CD4-positive, alpha-beta T cell treated with Interferon alpha-2 for 1 hour (primary cell): Measurements from ENCODE around the gene ARHGEF19.
"Not testable (repeated sequence)": the region's sequence is repeated elsewhere in the genome, so short reads cannot be mapped to it uniquely, and the experiment has no call there.

Experiments used
- DNase-seq, 2 donors: peaks; one replicate each; pipeline ENCODE4 v3.0.0-alpha.2; 2020 to 2022

The ARHGEF19 gene

DNA sequence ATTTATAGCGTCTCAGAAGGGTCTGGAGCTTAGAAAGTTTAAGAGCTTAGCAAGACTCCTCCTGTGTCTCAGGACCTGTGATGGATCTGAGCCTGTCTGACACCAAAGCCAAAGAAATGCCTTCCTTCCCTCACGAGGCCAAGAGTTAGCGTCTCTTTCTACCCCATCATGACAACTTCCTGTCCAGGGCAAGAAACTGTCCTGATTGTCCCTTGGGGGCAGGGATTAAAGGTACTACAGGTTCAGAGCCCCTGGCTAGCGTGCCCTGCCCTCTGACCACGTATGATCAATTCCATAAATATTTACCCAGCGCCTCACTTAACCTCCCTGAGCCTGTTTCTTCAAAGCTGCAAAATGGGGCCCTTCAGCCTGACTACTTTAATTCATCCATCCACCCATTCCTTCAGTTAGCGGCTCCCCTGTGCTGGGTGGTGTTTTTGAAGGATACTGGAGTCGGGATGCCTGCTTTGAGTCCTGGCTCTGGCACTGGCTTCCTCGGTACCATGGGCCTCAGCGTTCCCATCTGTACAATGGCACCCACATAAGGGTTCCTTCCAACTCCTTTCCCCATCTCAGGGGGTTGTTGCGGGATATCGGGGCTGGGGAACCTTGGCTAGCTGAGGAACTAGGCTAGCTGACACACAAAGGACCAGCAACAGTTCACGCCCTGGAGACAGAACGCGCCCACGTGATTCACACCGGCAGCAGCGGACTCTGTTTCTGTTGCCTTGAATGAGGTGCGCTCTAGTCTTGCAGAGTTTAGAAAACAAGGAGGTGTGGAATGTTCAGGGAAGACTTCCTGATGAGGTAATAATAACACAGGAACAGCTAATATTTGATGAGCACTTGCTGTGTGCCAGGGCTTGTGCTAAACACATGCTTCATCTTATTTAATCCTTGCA is 33.6 kb downstream of the ARHGEF19 start:
- DNase-seq = no peak

DNA sequence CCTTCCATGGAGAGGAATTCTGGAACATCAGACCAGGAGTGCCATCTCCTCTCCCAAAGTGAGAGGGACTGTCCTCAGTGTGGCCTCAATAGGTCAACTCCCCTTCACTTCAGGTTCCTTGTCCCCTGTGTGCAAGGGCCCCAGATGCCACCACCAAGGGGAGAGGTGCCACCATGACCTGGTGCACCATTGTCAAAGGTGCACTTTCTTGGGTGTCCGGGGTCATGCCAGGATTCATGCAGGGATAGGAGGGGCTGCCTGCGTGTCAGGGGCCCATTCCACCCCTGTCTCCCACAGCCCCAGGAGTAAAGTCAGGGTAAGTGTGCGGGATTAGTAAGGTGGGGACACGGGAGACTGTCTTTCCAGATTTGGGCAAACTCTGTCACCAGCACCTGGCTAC is 35.1 kb downstream of the ARHGEF19 start:
- no peak for DNase-seq

DNA sequence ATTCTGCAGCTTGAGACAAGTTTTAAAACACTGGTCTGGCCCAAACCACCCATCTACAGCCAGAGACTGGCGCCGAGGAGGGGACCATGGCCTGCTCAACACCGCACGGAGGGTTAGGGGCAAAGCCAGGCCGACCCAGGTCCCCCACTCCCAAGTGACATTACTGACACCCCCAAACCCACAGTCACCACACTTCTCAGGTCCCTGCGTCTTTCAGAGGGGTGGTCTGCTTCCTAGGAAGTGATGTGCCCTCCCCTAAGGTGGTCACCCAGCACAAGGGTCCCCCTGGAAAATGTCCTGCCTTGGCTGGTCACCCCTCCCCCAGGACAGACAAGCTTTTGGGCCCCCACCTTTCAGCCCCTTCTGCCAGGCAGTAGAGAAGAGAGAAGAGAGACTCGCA is 35.8 kb downstream of the ARHGEF19 start:
- no peak for DNase-seq

DNA sequence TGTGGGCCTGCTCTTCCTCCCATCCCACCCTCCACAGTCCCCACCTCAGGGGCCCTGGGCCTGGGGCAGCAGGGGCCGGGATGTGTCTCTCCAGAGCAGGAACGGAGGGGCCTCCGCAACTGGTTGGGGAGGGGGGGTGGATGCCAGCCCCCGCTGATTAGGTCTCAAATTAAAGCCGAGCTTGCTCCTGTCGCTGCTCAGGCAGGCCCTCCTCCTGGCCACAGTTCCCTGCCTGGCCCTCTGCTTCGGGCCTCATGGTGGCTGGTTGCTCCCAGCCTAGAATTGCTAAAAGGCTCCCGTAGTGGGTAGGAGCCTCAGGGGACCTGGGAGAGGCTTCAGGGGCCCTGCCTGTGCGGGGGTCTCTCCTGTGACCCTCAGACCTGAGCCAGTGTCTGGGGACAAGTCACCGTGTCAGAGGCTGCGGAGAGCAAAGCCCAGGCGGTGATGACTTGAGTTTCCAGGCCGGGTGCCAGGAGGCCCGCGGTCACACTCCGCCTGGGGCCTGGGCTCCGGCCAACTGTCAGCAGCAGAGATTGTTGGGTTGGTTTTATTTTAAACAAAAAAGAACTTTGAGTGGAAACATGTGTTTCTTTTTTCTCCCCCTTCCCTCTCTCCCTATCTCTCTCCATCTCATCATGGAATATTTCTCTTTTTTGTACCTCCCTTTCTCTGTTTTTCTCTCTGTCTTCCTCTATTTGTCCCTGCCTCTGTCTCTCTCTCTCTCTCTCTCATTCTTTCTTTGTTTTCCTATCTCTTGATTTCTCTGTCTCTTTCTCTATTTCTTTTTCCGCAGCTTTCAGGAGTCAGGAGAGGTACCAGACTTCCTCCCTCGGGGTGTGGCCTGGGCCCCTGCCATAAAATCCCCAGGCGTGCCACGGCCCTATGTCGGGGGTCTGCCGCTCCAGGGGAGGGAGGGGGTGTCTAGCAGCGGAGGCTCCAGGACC is 36.6 kb downstream of the ARHGEF19 start:
- no peak for DNase-seq

DNA sequence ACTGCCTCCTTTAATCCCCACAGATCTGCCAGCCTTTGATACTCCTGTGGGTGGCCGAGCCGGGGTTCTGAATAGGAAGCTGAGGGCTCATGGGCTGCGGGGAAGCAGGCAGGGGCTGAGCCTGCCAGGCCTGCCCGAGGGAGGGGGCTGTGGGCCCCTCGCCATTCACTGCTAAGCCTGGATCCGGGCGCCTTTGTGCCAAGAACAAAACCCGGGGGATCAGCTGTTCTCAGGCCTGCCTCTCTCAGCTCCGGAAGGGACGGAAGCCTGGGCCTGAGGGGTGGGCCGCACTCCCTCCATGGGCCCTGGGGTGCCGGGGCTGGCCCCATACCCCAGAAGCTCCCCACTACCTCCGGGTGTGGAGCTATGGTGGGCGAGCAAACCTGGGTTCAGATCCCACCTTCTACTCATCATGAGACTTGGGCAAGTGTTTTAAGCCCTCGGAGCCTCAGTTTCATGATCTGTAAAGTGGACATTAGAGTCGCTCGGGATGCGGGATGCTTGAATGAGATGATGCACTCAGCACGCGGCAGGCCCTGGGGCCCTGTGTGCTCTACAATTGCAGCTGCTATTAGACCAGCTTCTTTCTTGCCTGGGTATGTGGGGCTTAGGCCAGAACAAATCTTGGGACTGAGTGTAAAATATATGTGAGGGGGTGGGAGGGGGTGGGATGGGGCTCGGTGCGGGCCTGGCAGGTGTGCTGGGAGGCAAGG is 37.4 kb downstream of the ARHGEF19 start:
- DNase-seq = no peak

DNA sequence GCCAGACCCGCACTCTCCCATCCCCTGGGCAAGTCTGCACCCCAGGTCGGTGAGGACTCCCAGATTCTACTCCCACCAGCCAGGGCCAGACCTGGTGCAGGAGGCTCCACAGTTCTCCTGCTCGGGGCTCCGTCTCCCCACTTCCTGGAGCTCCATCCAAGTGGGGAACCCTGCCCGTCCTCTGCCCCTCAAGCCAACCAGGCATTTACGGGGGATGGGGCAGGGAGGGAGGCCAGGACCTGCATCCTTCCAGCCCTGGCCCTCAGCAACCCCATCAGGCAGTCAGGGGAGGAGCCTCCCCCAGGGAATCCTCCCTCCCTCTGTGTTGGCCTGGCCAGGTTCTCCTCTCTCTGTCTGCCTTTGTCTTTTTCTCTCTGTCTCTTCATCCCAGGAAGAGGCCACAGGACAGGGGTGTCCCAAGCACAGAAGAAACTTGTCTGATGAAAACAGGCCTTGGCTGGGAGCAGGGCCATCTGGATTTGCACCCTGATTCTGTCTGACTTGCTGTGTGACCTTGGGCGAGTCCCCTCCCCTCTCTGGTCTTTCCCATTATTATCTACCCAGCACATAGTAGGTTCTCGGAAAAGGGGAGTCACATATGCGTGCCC is 38.1 kb downstream of the ARHGEF19 start:
- no peak for DNase-seq

DNA sequence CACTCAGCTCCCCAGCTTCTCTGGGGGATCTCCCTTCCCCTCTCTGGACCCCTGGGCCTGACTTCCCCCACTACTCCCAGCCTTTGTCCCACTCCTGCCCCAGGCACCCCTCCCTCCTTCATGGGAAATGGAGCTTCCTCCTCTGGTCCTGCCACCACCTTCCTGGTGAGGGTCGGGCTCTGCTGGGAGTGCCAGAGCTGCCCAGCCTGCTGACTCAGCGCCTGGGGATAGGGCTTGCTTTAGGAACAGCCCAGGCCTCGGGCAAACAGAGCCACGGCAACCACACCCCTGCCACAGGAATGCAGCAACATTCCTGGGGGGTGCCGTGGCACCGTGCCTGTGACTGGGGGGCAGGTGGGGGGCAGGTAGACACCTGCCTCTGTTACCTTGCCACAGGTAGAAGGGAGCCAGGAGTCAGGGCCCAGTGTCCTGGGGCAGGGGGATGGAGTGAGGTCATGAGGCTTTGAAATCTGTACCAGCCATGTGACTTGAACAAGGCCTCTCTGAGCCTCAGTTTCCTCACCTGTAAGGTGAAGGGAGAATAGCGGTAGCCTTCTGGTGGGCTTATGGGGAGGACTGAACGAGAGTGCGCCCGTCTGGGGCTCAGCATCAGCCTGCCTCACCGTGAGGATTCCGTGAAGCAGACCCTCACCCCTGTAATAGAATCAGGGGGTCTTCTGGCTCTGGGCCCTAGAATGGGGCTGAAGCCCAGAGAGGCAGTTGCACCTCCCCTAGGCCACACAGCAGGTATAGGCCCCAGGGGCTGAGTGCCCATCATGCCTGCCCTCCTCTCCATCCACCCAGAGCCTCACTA is 38.8 kb downstream of the ARHGEF19 start:
- no peak for DNase-seq

DNA sequence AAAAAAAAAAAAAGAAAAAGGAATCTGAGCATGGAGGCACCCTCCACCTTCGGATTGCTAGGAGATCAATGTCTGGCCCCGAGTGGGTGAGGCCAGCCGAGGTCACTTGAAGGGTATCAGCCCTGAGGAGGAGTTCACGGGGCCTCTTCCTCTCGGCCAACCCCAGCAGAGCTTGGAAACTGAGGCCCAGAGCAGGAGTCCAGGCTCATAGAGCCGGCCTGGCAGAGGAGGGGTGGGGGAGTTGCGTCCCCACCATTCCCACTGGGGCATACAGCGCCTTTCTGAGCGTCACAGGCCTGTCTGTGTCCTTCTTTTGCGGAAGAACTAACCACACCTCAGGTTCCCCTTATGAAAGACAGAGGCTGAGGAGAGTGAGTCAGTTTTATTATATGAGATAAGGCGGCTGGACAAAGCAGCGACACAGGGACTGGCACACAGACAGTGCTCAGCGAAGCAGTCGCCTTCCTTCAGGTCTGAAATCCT is 39.4 kb downstream of the ARHGEF19 start:
- DNase-seq = peak in 1 of 2 donors; percentile 14

DNA sequence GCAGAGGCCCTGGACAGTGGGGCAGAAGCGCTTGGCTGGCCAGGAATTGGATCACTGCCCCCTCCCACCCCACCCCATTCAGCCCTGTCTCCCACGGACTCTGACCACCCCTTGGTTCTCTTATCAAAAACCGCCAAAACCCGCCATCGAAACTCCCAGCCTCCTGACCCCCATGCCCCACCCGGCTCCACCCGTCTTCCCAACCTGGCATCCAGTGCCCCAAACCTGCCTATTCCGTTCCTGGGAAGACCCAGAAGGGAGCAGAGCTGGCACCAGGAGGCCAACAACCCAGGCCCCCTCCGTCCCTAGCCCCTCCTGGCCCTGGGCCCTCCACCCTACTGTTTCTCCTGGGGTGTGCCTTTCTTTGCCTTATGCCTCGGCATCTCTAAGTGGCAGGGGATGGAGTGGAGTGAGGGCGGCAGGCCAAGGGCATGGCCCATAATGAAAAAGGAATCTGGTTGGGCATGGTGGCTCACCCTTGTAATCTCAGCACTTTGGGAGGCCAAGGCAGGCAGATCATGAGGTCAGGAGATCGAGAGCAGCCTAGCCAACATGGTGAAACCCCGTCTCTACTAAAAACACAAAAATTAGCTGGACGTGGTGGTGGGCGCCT is 40.1 kb downstream of the ARHGEF19 start:
- DNase-seq = no peak

DNA sequence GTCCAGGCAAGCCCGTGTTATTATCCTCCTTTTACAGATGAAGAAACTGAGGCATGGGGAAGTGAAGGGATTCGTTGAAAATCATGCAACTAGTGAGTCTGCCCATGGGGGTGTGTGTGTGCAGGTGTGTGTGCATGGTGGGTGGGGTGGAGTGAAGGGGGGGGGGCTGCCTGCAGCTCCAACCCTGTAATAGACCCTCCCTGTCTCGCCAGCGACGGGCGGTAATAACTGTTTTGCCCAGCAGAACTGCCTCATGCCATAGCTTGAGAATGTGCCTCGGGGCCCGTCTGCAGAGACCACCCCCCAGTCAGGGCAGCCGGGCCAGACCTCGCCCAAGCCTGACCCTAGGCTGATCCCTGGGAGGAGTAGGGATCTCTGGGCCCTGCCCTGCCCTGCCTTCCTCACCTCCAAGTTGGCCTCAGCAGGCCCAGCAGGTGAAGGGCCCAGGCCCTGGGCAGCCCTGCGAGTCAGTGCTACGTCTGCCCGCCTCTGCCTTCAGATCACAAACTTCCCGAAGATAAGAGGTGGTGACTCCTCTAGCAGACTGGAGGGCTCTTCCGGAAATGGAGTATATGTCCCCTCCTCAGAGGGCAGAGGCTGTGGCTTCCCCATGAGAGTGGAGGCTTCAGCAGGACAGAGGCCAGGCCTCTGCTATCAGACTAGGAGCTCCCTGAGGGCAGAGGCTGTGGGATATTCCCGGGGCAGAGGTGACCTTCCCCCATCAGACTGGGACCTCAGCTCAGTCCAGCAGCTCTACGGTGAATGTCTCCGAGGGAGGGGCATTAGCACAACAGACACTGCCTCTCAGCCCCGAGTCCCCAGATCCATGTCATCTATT is 40.9 kb downstream of the ARHGEF19 start:
- no peak for DNase-seq

DNA sequence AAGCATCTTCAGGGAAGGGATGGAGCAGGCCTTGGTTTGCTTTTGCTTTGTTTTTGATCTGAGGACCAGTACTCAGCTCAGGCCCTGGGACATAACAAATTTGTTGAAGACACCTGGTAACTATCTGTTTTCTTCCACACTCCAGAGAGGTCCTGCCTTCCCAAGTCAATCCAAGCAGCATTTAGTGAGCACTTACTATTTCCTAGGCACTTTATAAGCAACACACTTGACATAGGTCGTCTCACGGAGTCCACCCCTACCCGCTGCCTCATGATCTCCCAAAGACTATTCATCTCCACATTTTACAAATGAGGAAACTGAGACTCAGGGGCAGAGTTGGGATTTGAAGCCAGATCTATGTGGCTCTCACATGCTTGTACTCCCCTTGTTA is 42.2 kb downstream of the ARHGEF19 start:
- DNase-seq = no peak

DNA sequence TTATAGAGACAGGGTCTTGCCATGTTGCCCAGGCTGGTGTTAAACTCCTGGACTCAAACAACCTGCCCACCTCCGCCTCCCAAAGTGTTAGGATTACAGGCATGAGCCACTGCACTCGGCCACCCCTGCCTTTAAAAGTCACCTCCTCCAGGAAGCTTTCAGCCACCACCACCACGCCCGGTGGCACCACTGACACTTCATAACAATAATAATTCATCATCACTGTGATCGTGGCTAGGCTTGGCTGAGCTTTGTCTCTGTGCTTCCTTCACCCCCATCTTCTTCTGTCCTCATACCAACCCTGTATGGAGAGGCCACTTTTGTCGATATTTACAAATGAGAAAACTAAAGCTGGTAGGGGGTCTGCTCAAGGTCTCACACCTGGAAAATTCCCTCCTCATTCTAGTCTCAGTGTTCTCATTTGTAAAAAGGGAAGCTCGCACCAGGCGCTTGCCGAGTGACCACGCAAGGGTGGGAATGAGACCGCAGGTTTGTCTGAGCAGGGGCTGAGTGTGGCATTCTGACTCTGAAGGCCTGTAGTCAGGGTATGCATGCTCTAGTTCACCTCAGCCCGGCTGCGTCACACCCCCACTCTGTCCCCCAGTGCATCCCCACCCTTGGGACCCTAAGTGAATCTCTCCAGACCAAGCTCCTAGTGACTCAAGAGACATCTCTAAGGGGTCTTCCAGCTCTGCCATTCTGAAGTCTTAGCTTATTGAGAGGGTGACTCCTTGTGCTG is 43.7 kb downstream of the ARHGEF19 start:
- DNase-seq = no peak

DNA sequence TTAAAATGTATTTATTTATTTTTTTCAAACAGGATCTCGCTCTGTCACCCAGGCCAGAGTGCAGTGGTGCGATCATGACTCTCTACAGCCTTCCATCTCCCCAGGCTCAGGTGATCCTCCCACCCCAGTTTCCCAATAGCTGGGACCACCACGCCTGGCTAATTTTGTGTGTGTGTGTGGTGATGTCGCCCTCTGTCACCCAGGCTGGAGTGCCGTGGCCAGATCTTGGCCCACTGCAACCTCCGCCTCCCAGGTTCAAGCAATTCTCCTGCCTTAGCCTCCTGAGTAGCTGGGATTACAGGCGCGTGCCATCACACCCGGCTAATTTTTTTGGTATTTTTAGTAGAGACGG is 44.3 kb downstream of the ARHGEF19 start:
- not testable (repeated sequence) for DNase-seq

DNA sequence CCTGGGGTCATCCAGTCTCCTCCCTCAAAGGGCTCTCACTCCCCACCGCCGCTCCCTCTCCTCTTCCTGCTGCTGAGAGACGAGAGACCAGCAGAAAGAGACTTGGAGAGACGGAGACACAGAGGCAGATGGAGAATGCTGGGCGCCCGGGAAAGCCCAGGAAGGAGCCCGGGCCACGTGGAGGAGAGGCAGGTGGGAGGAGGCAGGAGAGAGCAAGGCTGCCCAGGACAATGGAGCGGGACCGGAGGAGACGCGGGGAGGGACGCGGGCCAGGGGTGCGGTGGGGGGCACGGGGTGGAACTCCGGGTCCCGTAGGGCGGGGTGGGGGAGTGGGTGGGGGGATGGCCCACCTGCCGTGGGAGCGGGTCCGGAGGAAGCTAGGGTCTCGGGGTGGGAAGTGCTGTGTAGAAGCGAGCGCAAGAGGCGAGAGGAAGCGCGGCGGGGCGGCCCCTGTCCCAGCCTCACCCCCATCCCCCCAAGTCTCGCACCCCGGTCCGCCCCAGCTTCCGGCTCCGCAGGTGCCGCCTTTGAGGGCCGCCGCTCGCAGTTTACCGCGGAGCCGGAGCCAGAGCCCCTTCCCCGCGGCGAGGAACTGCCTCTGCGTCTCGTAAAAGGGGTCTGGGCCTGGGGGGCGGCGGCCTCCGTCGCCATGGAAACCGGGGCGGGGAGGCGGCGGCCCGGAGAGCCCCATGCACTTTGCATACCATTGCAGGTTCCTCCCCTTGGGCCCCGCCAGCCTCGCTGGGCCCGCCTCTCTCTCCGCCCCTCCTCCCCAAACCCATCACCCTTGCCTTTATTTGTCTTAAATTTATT is 44.9 kb downstream of the ARHGEF19 start:
- peak; percentile 67 to 79 for DNase-seq

DNA sequence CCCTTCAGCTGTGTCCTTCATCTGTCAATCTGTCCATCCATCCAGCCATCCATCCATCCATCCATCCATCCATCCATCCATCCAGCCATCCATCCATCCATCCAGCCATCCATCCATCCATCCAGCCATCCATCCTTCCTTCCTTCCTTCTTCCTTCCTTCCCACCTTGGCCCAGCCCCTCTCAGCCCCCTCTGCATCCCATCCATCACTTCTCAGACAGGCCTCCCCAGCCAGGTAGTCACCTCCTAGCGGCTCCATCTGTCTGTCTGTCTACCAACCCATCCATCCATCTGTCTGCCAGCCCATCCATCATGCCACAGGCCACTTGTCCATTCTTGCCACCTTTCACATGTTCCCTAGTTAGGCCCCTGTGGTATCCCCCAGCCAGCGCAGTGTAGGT is 46.3 kb downstream of the ARHGEF19 start:
- no peak for DNase-seq

DNA sequence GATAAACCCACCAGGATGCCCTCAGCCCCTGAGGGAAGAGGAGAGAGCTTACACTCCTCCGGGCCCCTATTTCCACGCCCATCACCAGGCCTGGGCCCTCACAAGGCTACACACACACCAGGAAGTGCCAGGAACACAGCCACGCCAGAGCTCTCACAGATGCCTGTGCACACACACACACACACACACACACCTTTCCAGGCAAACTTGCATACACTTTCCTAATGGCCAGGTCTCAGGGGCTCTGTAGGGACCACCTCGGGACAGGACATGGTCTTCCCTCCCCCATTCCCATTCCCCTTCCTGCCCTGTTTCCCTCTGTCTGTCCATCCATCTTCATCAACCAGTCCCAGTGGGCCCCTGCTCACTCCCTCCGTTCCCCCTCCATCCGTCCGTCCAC is 46.9 kb downstream of the ARHGEF19 start:
- DNase-seq = no peak

DNA sequence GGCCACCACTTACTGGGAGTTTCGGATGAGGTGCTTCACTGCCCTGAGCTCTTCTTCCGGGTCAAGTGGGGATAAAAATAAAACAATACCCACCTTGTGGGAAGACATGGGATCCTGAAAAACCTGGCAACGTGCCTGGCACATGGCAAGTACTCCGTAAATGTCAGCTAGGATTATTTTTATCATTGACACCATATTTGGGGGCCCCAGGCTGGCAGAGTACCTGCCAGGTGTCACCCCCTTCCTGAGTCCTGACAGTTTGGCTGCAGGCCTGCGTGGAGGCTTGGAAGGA is 47.4 kb downstream of the ARHGEF19 start:
- no peak for DNase-seq

DNA sequence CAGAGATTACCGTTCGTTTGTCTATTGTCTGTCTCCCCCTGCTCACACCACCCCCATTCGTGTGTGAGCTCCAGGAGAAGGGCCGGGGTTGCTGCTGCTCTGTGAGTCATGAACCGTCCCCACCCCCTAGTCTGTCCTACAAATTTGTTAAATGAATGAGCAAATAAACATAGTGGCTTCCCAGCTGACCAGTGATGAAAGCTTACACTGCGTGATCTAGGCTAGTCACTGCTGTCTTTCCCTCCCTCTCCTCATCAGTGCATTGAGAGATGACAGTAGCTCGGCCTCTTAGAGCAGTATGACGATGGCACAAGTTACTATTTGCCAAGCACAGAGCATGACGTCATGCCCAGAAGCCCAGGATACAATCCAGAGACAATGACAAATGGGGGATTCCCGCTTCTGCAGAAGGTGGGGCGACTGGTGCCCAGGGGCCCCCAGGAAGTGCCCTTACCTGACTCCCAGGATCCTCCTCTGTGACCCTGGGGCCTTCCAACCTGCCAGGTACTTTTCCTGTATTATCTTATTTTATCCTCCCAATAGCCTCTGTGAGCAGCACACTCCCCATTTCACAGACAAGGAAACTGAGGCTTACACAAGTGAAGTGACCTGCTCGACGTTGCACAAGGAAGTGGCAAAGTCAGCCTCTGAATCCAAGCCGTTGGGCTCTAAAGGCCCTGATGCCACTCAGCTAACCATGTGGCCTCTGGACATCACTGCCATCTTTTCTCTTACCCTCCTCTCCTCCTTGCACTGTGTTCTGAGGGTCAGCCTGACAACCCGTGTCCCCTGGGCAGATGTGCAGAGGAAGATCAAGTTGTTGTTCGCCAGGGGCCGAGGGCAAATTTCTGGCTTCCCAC is 48.0 kb downstream of the ARHGEF19 start:
- no peak for DNase-seq
